ENCODE measurements around the gene RABL6. TPM values are rescaled to one million over a fixed set of nuclear protein-coding genes. Genes with fewer than 3 reads are reported as not detected.

The RABL6 gene
- total RNA-seq, 6 experiments from 2014 or later: 77.8 to 87.7 (median 84.0) TPM

DNA sequence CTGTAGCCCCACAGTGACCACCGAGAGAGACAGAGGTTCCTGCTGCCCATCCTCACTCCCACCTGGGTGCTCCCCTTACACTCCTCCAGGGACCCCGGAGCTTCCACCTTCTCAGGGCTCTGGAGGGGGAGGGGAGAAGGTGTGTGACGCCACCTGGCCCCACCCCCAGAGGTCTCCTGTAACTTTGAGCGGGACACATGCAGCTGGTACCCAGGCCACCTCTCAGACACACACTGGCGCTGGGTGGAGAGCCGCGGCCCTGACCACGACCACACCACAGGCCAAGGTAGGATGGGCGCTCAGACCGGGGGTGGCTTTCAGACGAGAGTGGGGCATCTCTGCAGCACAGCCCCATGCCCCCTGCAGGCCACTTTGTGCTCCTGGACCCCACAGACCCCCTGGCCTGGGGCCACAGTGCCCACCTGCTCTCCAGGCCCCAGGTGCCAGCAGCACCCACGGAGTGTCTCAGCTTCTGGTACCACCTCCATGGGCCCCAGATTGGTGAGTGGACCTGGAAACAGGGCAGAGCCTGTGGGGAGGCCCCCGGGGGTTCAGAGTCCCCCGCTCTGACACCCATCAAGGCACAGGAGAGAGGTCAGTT is 48.9 kb downstream of the RABL6 start:
- H3K36me3 Mint-ChIP-seq (ENCODE audit: low read depth): no peaks in the 10 kb centered on the region

DNA sequence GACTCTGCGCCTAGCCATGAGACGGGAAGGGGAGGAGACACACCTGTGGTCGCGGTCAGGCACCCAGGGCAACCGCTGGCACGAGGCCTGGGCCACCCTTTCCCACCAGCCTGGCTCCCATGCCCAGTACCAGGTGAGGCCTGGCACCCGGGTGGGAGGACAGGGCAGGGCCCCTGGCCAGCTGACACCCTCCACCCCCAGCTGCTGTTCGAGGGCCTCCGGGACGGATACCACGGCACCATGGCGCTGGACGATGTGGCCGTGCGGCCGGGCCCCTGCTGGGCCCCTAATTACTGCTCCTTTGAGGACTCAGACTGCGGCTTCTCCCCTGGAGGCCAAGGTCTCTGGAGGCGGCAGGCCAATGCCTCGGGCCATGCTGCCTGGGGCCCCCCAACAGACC is 49.4 kb downstream of the RABL6 start:
- H3K9me3 Mint-ChIP-seq: no peaks in the 10 kb centered on the region
- H3K36me3 Mint-ChIP-seq (ENCODE audit: low read depth): no peaks in the 10 kb centered on the region
- H3K4me3 Mint-ChIP-seq: no peak overlapping the region
- H3K27ac Mint-ChIP-seq: no peak overlapping the region
- peaks cover 1% of the 10 kb centered on the region; the same call in 1 of the 2 replicates for H3K27me3 Mint-ChIP-seq (ENCODE audit: insufficient read depth)
- H3K4me1 Mint-ChIP-seq (ENCODE audit: low read depth): no peaks in the 10 kb centered on the region
- DNase-seq: no peak
- TF ChIP-seq, protein P1, sequence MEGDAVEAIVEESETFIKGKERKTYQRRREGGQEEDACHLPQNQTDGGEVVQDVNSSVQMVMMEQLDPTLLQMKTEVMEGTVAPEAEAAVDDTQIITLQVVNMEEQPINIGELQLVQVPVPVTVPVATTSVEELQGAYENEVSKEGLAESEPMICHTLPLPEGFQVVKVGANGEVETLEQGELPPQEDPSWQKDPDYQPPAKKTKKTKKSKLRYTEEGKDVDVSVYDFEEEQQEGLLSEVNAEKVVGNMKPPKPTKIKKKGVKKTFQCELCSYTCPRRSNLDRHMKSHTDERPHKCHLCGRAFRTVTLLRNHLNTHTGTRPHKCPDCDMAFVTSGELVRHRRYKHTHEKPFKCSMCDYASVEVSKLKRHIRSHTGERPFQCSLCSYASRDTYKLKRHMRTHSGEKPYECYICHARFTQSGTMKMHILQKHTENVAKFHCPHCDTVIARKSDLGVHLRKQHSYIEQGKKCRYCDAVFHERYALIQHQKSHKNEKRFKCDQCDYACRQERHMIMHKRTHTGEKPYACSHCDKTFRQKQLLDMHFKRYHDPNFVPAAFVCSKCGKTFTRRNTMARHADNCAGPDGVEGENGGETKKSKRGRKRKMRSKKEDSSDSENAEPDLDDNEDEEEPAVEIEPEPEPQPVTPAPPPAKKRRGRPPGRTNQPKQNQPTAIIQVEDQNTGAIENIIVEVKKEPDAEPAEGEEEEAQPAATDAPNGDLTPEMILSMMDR (IDR thresholded peaks at IDR 0.05): no peak

More for the DNA sequence above, 48.9 kb downstream of the RABL6 start:
- Mint-ChIP-seq H3K4me3 (no peak overlapping the region), H3K9me3 (no peaks in the 10 kb centered on the region), H3K4me1 (ENCODE audit: low read depth) (no peaks in the 10 kb centered on the region), H3K27me3 (ENCODE audit: insufficient read depth) (peaks cover 1% of the 10 kb centered on the region; the same call in 1 of the 2 replicates), H3K27ac (no peak overlapping the region)
- no peak for DNase-seq
- TF ChIP-seq, protein P1 (IDR thresholded peaks at IDR 0.05): peak; percentile 38; the same call in 1 of the 2 replicates

DNA sequence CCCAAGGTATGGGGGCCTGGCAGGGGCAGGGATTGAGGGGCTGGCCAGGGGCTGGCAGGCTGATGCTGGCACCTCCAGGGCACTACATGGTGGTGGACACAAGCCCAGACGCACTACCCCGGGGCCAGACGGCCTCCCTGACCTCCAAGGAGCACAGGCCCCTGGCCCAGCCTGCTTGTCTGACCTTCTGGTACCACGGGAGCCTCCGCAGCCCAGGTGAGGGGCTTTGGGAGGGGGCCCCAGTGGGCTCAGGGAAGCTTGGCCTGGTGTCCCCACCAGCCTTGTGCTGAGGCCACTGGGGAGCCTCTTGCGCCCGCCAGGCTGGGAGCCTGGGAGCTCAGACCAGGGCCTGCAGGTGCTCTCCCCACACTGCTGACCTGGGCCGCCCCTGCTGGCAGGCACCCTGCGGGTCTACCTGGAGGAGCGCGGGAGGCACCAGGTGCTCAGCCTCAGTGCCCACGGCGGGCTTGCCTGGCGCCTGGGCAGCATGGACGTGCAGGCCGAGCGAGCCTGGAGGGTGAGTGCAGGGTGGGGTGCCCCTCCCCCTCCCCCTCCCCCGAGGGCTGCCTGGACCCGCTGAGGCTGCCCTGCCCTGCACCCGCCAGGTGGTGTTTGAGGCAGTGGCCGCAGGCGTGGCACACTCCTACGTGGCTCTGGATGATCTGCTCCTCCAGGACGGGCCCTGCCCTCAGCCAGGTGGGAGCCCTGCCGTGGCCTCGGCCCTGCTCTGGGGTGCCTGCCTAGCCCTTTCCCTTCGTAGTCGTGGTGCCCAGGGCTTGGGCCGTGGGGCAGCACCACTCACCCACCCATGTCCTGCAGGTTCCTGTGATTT is 50.0 kb downstream of the RABL6 start:
- DNase-seq: no peak
- H3K36me3 Mint-ChIP-seq (ENCODE audit: low read depth): no peaks in the 10 kb centered on the region
- no peaks in the 10 kb centered on the region for H3K4me1 Mint-ChIP-seq (ENCODE audit: low read depth)
- TF ChIP-seq, protein P1 (IDR thresholded peaks at IDR 0.05): no peak
- no peak overlapping the region for H3K4me3 Mint-ChIP-seq
- no peaks in the 10 kb centered on the region for H3K9me3 Mint-ChIP-seq
- H3K27ac Mint-ChIP-seq: no peak overlapping the region
- H3K27me3 Mint-ChIP-seq (ENCODE audit: insufficient read depth): no peaks in the 10 kb centered on the region

DNA sequence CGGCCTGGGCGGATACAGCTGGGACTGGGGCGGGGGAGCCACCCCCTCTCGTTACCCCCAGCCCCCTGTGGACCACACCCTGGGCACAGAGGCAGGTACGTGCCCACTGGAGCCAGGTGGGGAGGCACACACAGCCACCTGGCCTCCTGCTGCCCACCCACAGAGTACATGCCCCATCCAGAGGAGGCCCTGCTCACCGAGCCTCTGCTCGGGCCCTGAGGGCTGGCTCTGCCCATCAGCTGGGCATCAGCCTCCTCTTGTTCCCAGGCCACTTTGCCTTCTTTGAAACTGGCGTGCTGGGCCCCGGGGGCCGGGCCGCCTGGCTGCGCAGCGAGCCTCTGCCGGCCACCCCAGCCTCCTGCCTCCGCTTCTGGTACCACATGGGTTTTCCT is 50.7 kb downstream of the RABL6 start:
- Mint-ChIP-seq H3K4me1 (ENCODE audit: low read depth) (no peaks in the 10 kb centered on the region), H3K27ac (no peak overlapping the region)

DNA sequence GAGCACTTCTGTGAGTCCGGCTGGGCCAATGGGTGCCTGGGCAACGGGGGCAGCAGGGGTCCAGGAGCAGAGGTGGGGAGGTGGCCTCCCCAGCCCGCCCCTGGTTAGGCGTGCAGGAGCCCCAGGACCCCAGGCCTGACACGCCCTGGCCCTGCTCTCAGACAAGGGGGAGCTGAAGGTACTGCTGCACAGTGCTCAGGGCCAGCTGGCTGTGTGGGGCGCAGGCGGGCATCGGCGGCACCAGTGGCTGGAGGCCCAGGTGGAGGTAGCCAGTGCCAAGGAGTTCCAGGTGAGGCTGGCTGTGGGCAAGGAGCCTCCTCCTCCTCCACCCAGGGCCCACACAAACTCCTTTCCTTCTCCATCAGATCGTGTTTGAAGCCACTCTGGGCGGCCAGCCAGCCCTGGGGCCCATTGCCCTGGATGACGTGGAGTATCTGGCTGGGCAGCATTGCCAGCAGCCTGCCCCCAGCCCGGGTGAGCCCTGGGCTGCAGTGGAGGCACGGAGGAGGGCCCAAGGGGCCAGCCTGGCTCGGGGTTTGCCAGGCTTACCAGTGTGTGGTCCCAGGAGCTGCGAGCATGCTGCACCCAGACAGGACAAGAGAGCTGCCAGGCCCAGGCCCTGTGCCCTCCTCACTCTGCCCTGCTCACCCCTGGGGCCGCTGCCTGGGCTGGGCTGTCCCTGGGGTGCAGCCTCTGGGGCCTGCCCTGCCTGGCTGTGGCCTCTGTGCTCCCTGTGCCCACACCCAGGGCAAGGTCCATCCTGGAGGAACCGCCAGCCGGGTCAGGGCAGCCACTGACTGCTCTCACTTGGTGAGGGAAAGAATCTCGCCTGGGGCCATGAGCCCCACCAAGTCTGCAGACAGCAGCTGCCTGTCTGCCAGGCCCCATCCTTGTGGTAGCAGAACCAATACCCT is 51.4 kb downstream of the RABL6 start:
- Mint-ChIP-seq H3K27ac (no peak overlapping the region; the same call in 1 of the 2 replicates), H3K9me3 (no peaks in the 10 kb centered on the region), H3K4me1 (ENCODE audit: low read depth) (peaks cover 6% of the 10 kb centered on the region), H3K4me3 (no peak overlapping the region), H3K27me3 (ENCODE audit: insufficient read depth) (no peaks in the 10 kb centered on the region), H3K36me3 (ENCODE audit: low read depth) (no peaks in the 10 kb centered on the region; the same call in 1 of the 2 replicates)
- DNase-seq: peak; percentile 30
- TF ChIP-seq, protein P1 (IDR thresholded peaks at IDR 0.05): no peak

More for the DNA sequence above, 50.7 kb downstream of the RABL6 start:
- no peak for DNase-seq
- no peaks in the 10 kb centered on the region for H3K36me3 Mint-ChIP-seq (ENCODE audit: low read depth)
- no peak overlapping the region for H3K4me3 Mint-ChIP-seq
- H3K9me3 Mint-ChIP-seq: no peaks in the 10 kb centered on the region
- no peaks in the 10 kb centered on the region for H3K27me3 Mint-ChIP-seq (ENCODE audit: insufficient read depth)
- TF ChIP-seq, protein P1 (IDR thresholded peaks at IDR 0.05): no peak
